ACC112 (cell line): ENCODE data around the gene GLRX.

Experiments used
- H2AFZ ChIP-seq: fragments of 200-600 bp; sonication (generic); one replicate; pipeline ENCODE4 v1.6.0; 2017; ENCODE audit warnings: antibody characterized with exemption, low read length; ENCODE audit not compliant: unreplicated experiment
- H3K27ac ChIP-seq: fragments of 200-600 bp; sonication (generic); 2 replicates; pipeline ENCODE4 v1.5.1; 2014; ENCODE audit warnings: low read depth, mild to moderate bottlenecking, antibody characterized with exemption, low read length, moderate library complexity
- H3K27me3 ChIP-seq: fragments of 200-600 bp; sonication (generic); 2 replicates; pipeline ENCODE4 v1.6.1; 2014; ENCODE audit warnings: mild to moderate bottlenecking, antibody characterized with exemption, low read length, moderate library complexity, mixed read lengths; ENCODE audit not compliant: insufficient read depth
- H3K36me3 ChIP-seq: fragments of 200-600 bp; sonication (generic); 2 replicates; pipeline ENCODE4 v1.6.1; 2016; ENCODE audit warnings: mild to moderate bottlenecking, antibody characterized with exemption, low read length, moderate library complexity, mixed read lengths; ENCODE audit not compliant: insufficient read depth
- H3K4me1 ChIP-seq: fragments of 200-600 bp; sonication (generic); one replicate; pipeline ENCODE4 v1.6.1; 2016; ENCODE audit warnings: low read length, mixed read lengths; ENCODE audit not compliant: insufficient read depth, unreplicated experiment, control insufficient read depth
- H3K4me3 ChIP-seq: fragments of 200-600 bp; sonication (generic); 2 replicates; pipeline ENCODE4 v1.5.1; 2014; ENCODE audit warnings: mild to moderate bottlenecking, low read depth, low read length
- H3K79me2 ChIP-seq: fragments of 200-600 bp; sonication (generic); one replicate; pipeline ENCODE4 v1.6.0; 2016; ENCODE audit warnings: low read length; ENCODE audit not compliant: control insufficient read depth, unreplicated experiment, insufficient read depth

Gene GLRX

GRCh38 chr5:95826949-95827891, 4.7 kb upstream of the GLRX start:
- Histone ChIP-seq H3K4me1 (peaks cover 15% of the 10 kb centered on the region), H3K4me3 (no peak overlapping the region), H3K36me3 (no peaks in the 10 kb centered on the region), H2AFZ (no peak overlapping the region), H3K79me2 (peaks cover 2% of the 10 kb centered on the region), H3K27ac (no peak overlapping the region), H3K27me3 (no peaks in the 10 kb centered on the region)

- Histone ChIP-seq H3K4me3 (no peak overlapping the region), H3K4me1 (peaks cover 15% of the 10 kb centered on the region), H3K27ac (no peak overlapping the region)
Measured at GRCh38 chr5:95825495-95825894, 3.0 kb upstream of the GLRX start.

GRCh38 chr5:95824747-95825146, 2.2 kb upstream of the GLRX start:
- Histone ChIP-seq H3K36me3 (no peaks in the 10 kb centered on the region), H3K27ac (peak overlapping the region; percentile 94), H3K27me3 (no peaks in the 10 kb centered on the region), H2AFZ (no peak overlapping the region), H3K79me2 (peaks cover 25% of the 10 kb centered on the region), H3K4me3 (no peak overlapping the region), H3K4me1 (peaks cover 15% of the 10 kb centered on the region)

More at GRCh38 chr5:95825495-95825894, 3.0 kb upstream of the GLRX start:
- no peaks in the 10 kb centered on the region for H3K36me3 ChIP-seq
- peaks cover 19% of the 10 kb centered on the region for H3K79me2 ChIP-seq
- no peak overlapping the region for H2AFZ ChIP-seq
- H3K27me3 ChIP-seq = no peaks in the 10 kb centered on the region

- Histone ChIP-seq H3K27ac (peak overlapping the region; percentile 94), H3K79me2 (peaks cover 33% of the 10 kb centered on the region), H3K36me3 (0 out of 2 replicates have a peak, but pooled peaks cover 3% of the 10 kb centered on the region), H3K4me3 (peak overlapping the region; percentile 96), H3K4me1 (peaks cover 21% of the 10 kb centered on the region), H3K27me3 (no peaks in the 10 kb centered on the region), H2AFZ (peak overlapping the region; percentile 24)
Measured at GRCh38 chr5:95823738-95824609, 1.4 kb upstream of the GLRX start.

GRCh38 chr5:95823218-95823737, 752 bp upstream of the GLRX start:
- no peaks in the 10 kb centered on the region for H3K27me3 ChIP-seq
- H3K4me1 ChIP-seq = peaks cover 28% of the 10 kb centered on the region
- H3K36me3 ChIP-seq = 0 out of 2 replicates have a peak, but pooled peaks cover 6% of the 10 kb centered on the region
- peak overlapping the region; percentile 94 for H3K27ac ChIP-seq
- H3K4me3 ChIP-seq = peak overlapping the region; percentile 96
- peak overlapping the region; percentile 3 for H2AFZ ChIP-seq
- peaks cover 40% of the 10 kb centered on the region for H3K79me2 ChIP-seq

GRCh38 chr5:95822043-95822541, 434 bp downstream of the GLRX start:
- H3K36me3 ChIP-seq = 0 out of 2 replicates have a peak, but pooled peaks cover 6% of the 10 kb centered on the region
- H3K4me3 ChIP-seq = peak overlapping the region; percentile 96
- H3K4me1 ChIP-seq = peaks cover 38% of the 10 kb centered on the region
- H3K27me3 ChIP-seq = no peaks in the 10 kb centered on the region
- peak overlapping the region; percentile 94 for H3K27ac ChIP-seq
- H3K79me2 ChIP-seq = peaks cover 51% of the 10 kb centered on the region
- peak overlapping the region; percentile 42 for H2AFZ ChIP-seq

- peaks cover 38% of the 10 kb centered on the region for H3K4me1 ChIP-seq
- H3K4me3 ChIP-seq = peak overlapping the region; percentile 96
- peak overlapping the region; percentile 42 for H2AFZ ChIP-seq
- H3K27ac ChIP-seq = peak overlapping the region; percentile 94
- H3K36me3 ChIP-seq = peaks cover 11% of the 10 kb centered on the region; the same call in 1 of the 2 replicates
- peaks cover 57% of the 10 kb centered on the region for H3K79me2 ChIP-seq
- H3K27me3 ChIP-seq = no peaks in the 10 kb centered on the region
Measured at GRCh38 chr5:95821110-95822021, 1.2 kb downstream of the GLRX start.

- Histone ChIP-seq H3K27ac (no peak overlapping the region), H3K4me1 (peaks cover 27% of the 10 kb centered on the region), H3K4me3 (peak overlapping the region; percentile 53), H3K27me3 (no peaks in the 10 kb centered on the region), H2AFZ (no peak overlapping the region), H3K79me2 (peaks cover 57% of the 10 kb centered on the region), H3K36me3 (peaks cover 37% of the 10 kb centered on the region)
Measured at GRCh38 chr5:95818181-95819147, 4.1 kb downstream of the GLRX start.

GRCh38 chr5:95817430-95817829, 5.1 kb downstream of the GLRX start:
- Histone ChIP-seq H3K27me3 (no peaks in the 10 kb centered on the region), H3K27ac (no peak overlapping the region), H3K36me3 (peaks cover 39% of the 10 kb centered on the region), H3K4me3 (peak overlapping the region; percentile 53; the same call in 1 of the 2 replicates), H3K79me2 (peaks cover 57% of the 10 kb centered on the region), H3K4me1 (peaks cover 25% of the 10 kb centered on the region), H2AFZ (no peak overlapping the region)
